ENCODE results near the gene PHACTR3. TPM values are rescaled to one million over a fixed set of nuclear protein-coding genes. Genes with fewer than 3 reads are reported as not detected.

PHACTR3 gene
- total RNA-seq, 1 experiment from 2014 or later: not detected

DNA sequence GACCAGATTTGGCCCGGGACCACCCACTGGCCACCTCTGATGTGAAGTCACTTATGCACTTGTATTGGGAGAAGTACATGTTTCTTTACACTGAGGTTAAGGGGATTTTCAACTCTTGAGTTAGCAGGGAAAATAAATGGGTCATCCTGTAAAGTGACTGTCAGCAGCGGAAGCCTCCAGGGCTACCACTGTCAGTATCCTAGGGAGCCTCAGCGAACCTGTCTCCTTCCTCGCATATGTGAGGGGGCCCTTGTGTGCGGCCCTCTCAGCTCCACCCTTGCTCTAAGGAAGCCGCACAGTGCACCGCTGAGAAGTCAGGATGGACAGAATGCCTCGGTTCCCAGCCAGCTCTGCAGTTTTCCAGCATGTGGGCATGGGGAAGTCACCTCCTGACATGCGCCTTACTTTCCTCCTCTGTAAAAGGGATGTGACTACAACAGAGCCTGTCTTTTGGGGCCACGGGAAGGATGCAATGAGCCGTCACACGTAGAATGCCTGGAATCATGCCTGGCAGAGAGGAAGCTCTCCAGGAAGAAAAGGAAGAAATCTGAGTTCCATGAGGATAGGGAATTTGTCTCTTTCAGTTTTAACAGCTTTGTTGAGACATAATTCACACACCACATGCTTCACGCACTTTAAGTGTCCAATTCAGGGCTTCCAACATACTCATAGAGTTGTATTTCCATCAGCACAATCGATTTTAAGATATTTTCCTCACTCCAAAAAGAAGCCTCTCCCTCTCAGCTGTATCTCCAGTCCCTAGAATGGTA, 213.7 kb downstream of the PHACTR3 start:
- H3K4me3 Mint-ChIP-seq: no peak overlapping the region
- H4K91ac ChIP-seq (ENCODE audit: insufficient read length, low read depth, low read length): no peak overlapping the region

More for the DNA sequence above, 213.7 kb downstream of the PHACTR3 start:
- Histone ChIP-seq H4K5ac (ENCODE audit: insufficient read length, low read depth, low read length) (no peak overlapping the region), H4K20me1 (ENCODE audit: control insufficient read depth, insufficient read depth, insufficient read length) (no peaks in the 10 kb centered on the region), H3K79me1 (ENCODE audit: insufficient read depth, low read depth, low read length, poor library complexity, severe bottlenecking) (no peaks in the 10 kb centered on the region), H2BK15ac (ENCODE audit: low read depth, low read length) (no peak overlapping the region), H3K4me1 (ENCODE audit: insufficient read depth, low read length) (no peaks in the 10 kb centered on the region), H3K23ac (ENCODE audit: insufficient read length, low read depth, low read length) (no peak overlapping the region), H3K4ac (ENCODE audit: low read depth, low read length) (no peak overlapping the region), H2BK12ac (ENCODE audit: insufficient read length, low read depth, low read length) (no peak overlapping the region), H2BK5ac (ENCODE audit: insufficient read length, low read length) (no peak overlapping the region), H2BK120ac (ENCODE audit: low read depth, low read length, poor library complexity, severe bottlenecking) (no peak overlapping the region), H3K23me2 (ENCODE audit: insufficient read length, low read depth, low read length, poor library complexity, severe bottlenecking) (no peaks in the 10 kb centered on the region), H3T11ph (ENCODE audit: low read length) (no peak overlapping the region), H3K9ac (ENCODE audit: extremely low read depth, insufficient read length, low read length) (no peak overlapping the region), H4K8ac (replicated peaks; ENCODE audit: insufficient read length, low read depth, low read length) (no peak overlapping the region), H3K27ac (ENCODE audit: insufficient read length, low read depth, low read length) (no peak overlapping the region), H3K27me3 (ENCODE audit: insufficient read depth, low read length) (no peaks in the 10 kb centered on the region; the same call in 1 of the 2 replicates), H2AFZ (ENCODE audit: low read length) (no peak overlapping the region), H2AK5ac (ENCODE audit: insufficient read length, low read length) (no peak overlapping the region), H2BK20ac (ENCODE audit: low read depth, low read length, poor library complexity, severe bottlenecking) (no peak overlapping the region), H3K56ac (ENCODE audit: insufficient read length, low read depth, low read length) (no peak overlapping the region), H3K4me2 (ENCODE audit: insufficient read depth, insufficient read length, low read length) (no peak overlapping the region), H3K9me3 (ENCODE audit: control insufficient read depth, low read depth, low read length) (no peaks in the 10 kb centered on the region), H3K79me2 (ENCODE audit: insufficient read depth, low read length) (no peaks in the 10 kb centered on the region), H3K18ac (ENCODE audit: insufficient read length, low read depth, low read length) (no peak overlapping the region), H3K14ac (ENCODE audit: insufficient read depth, low read length) (no peak overlapping the region)
- H3K27ac Mint-ChIP-seq: no peak overlapping the region
- H3K9me3 Mint-ChIP-seq: peaks cover 0 to 23% of the 10 kb centered on the region in 2 experiments; a peak in 4 of 5 replicates
- TF ChIP-seq, protein P1, sequence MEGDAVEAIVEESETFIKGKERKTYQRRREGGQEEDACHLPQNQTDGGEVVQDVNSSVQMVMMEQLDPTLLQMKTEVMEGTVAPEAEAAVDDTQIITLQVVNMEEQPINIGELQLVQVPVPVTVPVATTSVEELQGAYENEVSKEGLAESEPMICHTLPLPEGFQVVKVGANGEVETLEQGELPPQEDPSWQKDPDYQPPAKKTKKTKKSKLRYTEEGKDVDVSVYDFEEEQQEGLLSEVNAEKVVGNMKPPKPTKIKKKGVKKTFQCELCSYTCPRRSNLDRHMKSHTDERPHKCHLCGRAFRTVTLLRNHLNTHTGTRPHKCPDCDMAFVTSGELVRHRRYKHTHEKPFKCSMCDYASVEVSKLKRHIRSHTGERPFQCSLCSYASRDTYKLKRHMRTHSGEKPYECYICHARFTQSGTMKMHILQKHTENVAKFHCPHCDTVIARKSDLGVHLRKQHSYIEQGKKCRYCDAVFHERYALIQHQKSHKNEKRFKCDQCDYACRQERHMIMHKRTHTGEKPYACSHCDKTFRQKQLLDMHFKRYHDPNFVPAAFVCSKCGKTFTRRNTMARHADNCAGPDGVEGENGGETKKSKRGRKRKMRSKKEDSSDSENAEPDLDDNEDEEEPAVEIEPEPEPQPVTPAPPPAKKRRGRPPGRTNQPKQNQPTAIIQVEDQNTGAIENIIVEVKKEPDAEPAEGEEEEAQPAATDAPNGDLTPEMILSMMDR (conservative IDR thresholded peaks at IDR 0.05): no peak
- H3K27me3 Mint-ChIP-seq (ENCODE audit: low read depth): peaks cover 25% of the 10 kb centered on the region
- H3K36me3 Mint-ChIP-seq (ENCODE audit: insufficient read depth in 1 of 3, low read depth in 3 of 3): no peaks in the 10 kb centered on the region
- peak; percentile 23 for DNase-seq
- WGBS (ENCODE audit: extremely low coverage, insufficient read length, low lambda C conversion rate): no CpG with 5 or more reads among the region's 14 CpGs
- H3K4me1 Mint-ChIP-seq: peaks cover 6 to 11% of the 10 kb centered on the region in 2 experiments

Measured in H9 (cell line).